Measurements from ENCODE around the gene THSD7A. TPM values are rescaled to one million over a fixed set of nuclear protein-coding genes. Genes with fewer than 3 reads are reported as not detected.

Gene THSD7A
- total RNA-seq, 3 donors from 2014 or later, result 4.0 to 6.9 (median 4.4) TPM

DNA sequence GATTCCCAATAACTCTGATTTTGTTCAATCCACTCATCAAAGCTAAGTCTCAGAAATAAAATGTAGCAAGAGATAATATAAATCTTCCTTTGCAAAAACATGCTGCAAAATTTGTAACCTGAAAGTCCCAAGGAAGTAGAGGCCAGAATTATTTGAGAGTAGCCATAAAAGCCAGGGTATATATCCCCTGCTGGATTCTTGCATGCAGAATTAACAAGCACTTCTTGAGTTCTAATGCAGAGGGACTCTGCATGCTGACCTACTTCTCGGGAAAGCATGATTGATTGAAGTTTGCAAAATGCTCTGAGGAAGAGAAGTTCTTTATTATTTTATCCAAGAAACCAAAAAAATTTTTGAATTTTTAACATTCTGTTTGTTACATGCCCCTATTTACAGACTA is 121.6 kb downstream of the THSD7A start:
- intact Hi-C loops (cut with DNase I; ENCODE audit: low total_unique reads), result no loop called here
- H3K27ac ChIP-seq, result no peak overlapping the region
- no peak for DNase-seq (ENCODE audit: low spot score in 2 of 2)
- H3K9me3 ChIP-seq, result no peaks in the 10 kb centered on the region
- H3K4me1 ChIP-seq, result no peaks in the 10 kb centered on the region
- H3K27me3 ChIP-seq, result no peaks in the 10 kb centered on the region
- no peaks in the 10 kb centered on the region for H3K36me3 ChIP-seq
- no peak overlapping the region for H3K4me3 ChIP-seq
- TF ChIP-seq POLR2AphosphoS5 (IDR thresholded peaks at IDR 0.05) (no peak), POLR2A (IDR thresholded peaks at IDR 0.05) (no peak)
- TF ChIP-seq, protein P1, sequence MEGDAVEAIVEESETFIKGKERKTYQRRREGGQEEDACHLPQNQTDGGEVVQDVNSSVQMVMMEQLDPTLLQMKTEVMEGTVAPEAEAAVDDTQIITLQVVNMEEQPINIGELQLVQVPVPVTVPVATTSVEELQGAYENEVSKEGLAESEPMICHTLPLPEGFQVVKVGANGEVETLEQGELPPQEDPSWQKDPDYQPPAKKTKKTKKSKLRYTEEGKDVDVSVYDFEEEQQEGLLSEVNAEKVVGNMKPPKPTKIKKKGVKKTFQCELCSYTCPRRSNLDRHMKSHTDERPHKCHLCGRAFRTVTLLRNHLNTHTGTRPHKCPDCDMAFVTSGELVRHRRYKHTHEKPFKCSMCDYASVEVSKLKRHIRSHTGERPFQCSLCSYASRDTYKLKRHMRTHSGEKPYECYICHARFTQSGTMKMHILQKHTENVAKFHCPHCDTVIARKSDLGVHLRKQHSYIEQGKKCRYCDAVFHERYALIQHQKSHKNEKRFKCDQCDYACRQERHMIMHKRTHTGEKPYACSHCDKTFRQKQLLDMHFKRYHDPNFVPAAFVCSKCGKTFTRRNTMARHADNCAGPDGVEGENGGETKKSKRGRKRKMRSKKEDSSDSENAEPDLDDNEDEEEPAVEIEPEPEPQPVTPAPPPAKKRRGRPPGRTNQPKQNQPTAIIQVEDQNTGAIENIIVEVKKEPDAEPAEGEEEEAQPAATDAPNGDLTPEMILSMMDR (IDR thresholded peaks at IDR 0.05), result no peak

DNA sequence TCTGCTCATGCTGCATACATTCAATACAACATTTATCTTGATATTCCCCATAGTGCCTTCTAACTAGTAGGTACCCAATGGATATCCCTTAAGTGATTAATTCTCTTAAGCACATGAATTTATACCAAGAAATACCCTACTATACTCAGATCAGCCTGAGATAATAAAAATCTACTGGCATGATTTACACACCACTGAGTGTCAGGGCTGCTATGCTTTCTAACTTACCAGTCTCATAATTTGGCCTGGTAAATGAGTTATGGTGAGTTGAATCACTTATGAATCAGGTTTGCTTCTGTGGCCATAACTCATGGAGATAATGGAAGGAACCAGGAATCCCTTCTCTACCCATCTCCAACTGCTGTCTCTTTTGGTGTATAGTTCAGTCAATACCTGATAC is 122.8 kb downstream of the THSD7A start:
- Histone ChIP-seq H3K27me3 (no peaks in the 10 kb centered on the region), H3K4me1 (no peaks in the 10 kb centered on the region), H3K4me3 (no peak overlapping the region), H3K9me3 (no peaks in the 10 kb centered on the region), H3K27ac (no peak overlapping the region), H3K36me3 (no peaks in the 10 kb centered on the region)
- no peak for DNase-seq (ENCODE audit: low spot score in 2 of 2)
- intact Hi-C loops (cut with DNase I; ENCODE audit: low total_unique reads), result no loop called here
- TF ChIP-seq POLR2AphosphoS5 (IDR thresholded peaks at IDR 0.05) (no peak), POLR2A (IDR thresholded peaks at IDR 0.05) (no peak)
- TF ChIP-seq, protein P1 (IDR thresholded peaks at IDR 0.05), result no peak

DNA sequence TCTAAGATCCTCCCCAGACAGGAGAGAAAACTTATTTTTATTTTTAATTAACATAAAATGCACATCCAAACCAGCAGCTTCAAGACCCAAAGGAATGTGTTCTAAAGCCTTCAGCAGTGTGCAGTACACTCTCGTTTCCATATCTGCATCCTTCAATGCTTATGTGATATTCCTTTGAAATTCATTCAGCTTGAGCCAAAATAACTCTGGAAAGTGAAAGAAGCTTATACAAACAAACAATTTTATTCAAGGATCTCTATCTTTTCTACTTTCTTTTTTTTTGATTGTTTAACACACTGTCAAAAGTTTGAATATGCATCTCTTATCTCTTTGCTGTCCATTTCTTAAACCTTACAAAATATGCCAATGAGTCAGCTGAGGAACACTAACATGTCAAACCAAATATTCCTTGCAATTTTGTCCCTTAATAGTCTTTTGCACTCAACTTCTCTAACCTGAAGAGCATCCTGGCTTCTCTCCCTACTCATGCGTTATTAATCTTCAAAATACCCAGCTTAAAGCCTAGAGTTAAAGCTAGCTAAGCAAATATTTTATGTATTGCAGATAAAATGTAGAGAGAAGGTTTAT is 124.3 kb downstream of the THSD7A start:
- no peaks in the 10 kb centered on the region for H3K9me3 ChIP-seq
- intact Hi-C loops (cut with DNase I; ENCODE audit: low total_unique reads), result no loop called here
- TF ChIP-seq POLR2AphosphoS5 (IDR thresholded peaks at IDR 0.05), result no peak
- TF ChIP-seq, protein P1 (IDR thresholded peaks at IDR 0.05), result no peak
- no peak for TF ChIP-seq POLR2A (IDR thresholded peaks at IDR 0.05)
- no peak overlapping the region for H3K4me3 ChIP-seq
- no peak for DNase-seq (ENCODE audit: low spot score in 2 of 2)
- H3K27ac ChIP-seq, result no peak overlapping the region
- no peaks in the 10 kb centered on the region for H3K4me1 ChIP-seq
- H3K27me3 ChIP-seq, result no peaks in the 10 kb centered on the region
- no peaks in the 10 kb centered on the region for H3K36me3 ChIP-seq

DNA sequence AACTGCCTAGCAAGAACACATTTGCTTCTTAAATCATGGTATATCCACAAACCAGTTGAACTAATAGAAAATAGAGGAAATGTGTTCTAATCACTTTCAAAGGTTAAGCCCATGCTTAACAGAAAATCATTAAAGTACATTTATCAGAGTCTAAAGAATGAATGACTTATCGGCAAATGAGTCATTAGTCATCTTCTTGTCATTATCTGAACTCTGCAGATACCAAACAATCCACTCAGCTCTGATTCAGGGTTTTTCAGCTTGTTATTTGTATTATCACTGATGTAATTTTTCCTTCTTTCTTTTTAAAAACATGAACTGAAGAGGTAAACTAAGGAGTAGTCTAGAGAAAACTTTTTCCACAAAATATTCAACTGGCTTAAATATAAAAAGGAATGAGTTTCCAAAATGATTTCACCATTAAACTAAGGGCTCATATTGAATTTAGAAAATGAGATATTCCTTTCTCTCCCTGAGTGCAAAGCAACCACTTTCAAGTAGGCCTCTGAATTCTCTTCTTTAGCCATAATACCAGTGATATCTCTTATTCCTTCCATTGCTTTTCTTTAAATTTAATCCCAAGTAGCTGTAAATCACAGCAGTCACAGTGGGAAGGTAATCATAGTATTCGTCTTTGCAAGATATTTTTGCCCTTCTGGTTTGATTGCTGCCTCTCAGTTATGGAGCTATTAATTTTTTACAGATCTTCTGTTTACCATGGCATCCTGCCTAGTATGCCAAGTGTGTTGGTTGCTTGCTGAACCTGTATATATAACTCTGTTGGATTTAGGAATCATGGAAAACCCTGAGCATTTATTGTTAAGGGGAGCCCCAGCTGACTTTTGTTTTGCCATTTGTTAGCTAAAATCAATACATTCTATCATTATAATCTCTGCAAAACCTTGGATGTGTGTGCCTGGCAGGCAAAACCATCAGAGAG is 125.1 kb downstream of the THSD7A start:
- no peak overlapping the region for H3K27ac ChIP-seq
- H3K4me3 ChIP-seq, result no peak overlapping the region
- intact Hi-C loops (cut with DNase I; ENCODE audit: low total_unique reads), result no loop called here
- H3K4me1 ChIP-seq, result no peaks in the 10 kb centered on the region
- no peak for DNase-seq (ENCODE audit: low spot score in 2 of 2)
- no peaks in the 10 kb centered on the region for H3K9me3 ChIP-seq
- TF ChIP-seq POLR2A (IDR thresholded peaks at IDR 0.05), result no peak
- no peak for TF ChIP-seq POLR2AphosphoS5 (IDR thresholded peaks at IDR 0.05)
- TF ChIP-seq, protein P1 (IDR thresholded peaks at IDR 0.05), result no peak
- no peaks in the 10 kb centered on the region for H3K36me3 ChIP-seq
- H3K27me3 ChIP-seq, result no peaks in the 10 kb centered on the region

DNA sequence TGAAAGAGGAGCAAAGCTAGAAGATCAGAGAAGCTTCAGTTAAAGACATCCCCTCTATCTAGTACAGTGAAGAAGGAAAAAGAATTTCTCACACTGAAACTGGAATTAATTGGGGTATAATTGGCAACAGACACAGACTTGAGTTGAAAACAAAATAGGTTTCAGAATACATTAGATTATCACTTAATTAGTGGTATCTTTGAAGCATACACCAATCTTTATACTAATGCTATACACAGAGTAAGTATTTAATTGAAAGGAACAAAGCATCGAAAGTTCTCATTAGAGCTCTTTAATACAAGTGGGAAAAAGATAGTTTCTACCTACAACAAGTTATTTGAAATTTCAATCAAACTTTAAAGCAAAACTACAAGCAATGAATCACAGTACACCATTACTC is 128.2 kb downstream of the THSD7A start:
- no peaks in the 10 kb centered on the region for H3K27me3 ChIP-seq
- intact Hi-C loops (cut with DNase I; ENCODE audit: low total_unique reads), result no loop called here
- no peak for DNase-seq (ENCODE audit: low spot score in 2 of 2)
- TF ChIP-seq POLR2AphosphoS5 (IDR thresholded peaks at IDR 0.05) (no peak), POLR2A (IDR thresholded peaks at IDR 0.05) (no peak)
- TF ChIP-seq, protein P1 (IDR thresholded peaks at IDR 0.05), result no peak
- no peak overlapping the region for H3K4me3 ChIP-seq
- H3K4me1 ChIP-seq, result no peaks in the 10 kb centered on the region
- H3K9me3 ChIP-seq, result no peaks in the 10 kb centered on the region
- H3K27ac ChIP-seq, result no peak overlapping the region
- no peaks in the 10 kb centered on the region for H3K36me3 ChIP-seq

All from breast epithelium (tissue), 4 donors.